GM23338 (cell line): ENCODE results near the gene PHOX2B. TPM values are rescaled to one million over a fixed set of nuclear protein-coding genes. Genes with fewer than 3 reads are reported as not detected.

ENCODE experiments used
- ATAC-seq: fragments of 200-7000 bp; cut with Tn5 transposase; 3 replicates; pipeline ENCODE4 v1.9.1; 2020
- DNase-seq: peaks from one replicate; pipeline ENCODE4 v3.0.0-alpha.2; 2015; ENCODE audit warnings: low spot score
- H2AFZ ChIP-seq: fragments of 200-600 bp; sonication (generic); 2 replicates; pipeline ENCODE4 v1.8.0; 2016; ENCODE audit warnings: antibody characterized with exemption, mild to moderate bottlenecking, moderate library complexity
- H3F3A ChIP-seq: fragments of 200-600 bp; sonication (generic); replicated peaks from 2 replicates; pipeline ENCODE4 v1.8.0; 2017; ENCODE audit warnings: antibody characterized with exemption, mixed run types, low read depth
- H3K27ac ChIP-seq: fragments of 200-600 bp; sonication (generic); 2 replicates; pipeline ENCODE4 v1.6.1; 2016; ENCODE audit warnings: low read depth
- H3K27me3 ChIP-seq: fragments of 200-600 bp; sonication (generic); 2 replicates; pipeline ENCODE4 v1.8.0; 2016; ENCODE audit warnings: mild to moderate bottlenecking, mixed run types, moderate library complexity; ENCODE audit not compliant: insufficient read depth
- H3K36me3 ChIP-seq: fragments of 200-600 bp; sonication (generic); 2 replicates; pipeline ENCODE4 v1.8.0; 2016; ENCODE audit warnings: mild to moderate bottlenecking; ENCODE audit not compliant: insufficient read depth
- H3K4me1 ChIP-seq: fragments of 200-600 bp; sonication (generic); 2 replicates; pipeline ENCODE4 v1.8.0; 2016; ENCODE audit warnings: mild to moderate bottlenecking, moderate library complexity; ENCODE audit not compliant: insufficient read depth
- H3K4me2 ChIP-seq: fragments of 200-600 bp; sonication (generic); 2 replicates; pipeline ENCODE4 v1.7.1; 2017; ENCODE audit warnings: mixed run types
- H3K4me3 ChIP-seq: fragments of 200-600 bp; sonication (generic); 2 replicates; pipeline ENCODE4 v1.6.1; 2016; ENCODE audit warnings: mixed run types
- H3K79me2 ChIP-seq: fragments of 200-600 bp; sonication (generic); replicated peaks from 2 replicates; pipeline ENCODE4 v1.8.0; 2017; ENCODE audit warnings: mild to moderate bottlenecking; ENCODE audit not compliant: insufficient read depth
- H3K9me2 ChIP-seq: fragments of 200-600 bp; sonication (generic); 2 replicates; pipeline ENCODE4 v1.8.0; 2017; ENCODE audit not compliant: insufficient read depth
- H4K20me1 ChIP-seq: fragments of 200-600 bp; sonication (generic); replicated peaks from 2 replicates; pipeline ENCODE4 v1.8.0; 2017; ENCODE audit warnings: mild to moderate bottlenecking; ENCODE audit not compliant: insufficient read depth
- H3K27ac Mint-ChIP-seq: 2 replicates; pipeline ENCODE4 v1.8.0; 2020; ENCODE audit warnings: inconsistent platforms, mild to moderate bottlenecking, moderate library complexity, mixed read lengths
- H3K27me3 Mint-ChIP-seq: 3 replicates; pipeline ENCODE4 v1.8.0; 2022; ENCODE audit warnings: low read depth, mild to moderate bottlenecking, moderate library complexity, mixed read lengths, inconsistent platforms; ENCODE audit not compliant: insufficient read depth, poor library complexity
- H3K36me3 Mint-ChIP-seq: 3 replicates; pipeline ENCODE4 v1.8.0; 2021; ENCODE audit warnings: low read depth, mild to moderate bottlenecking, inconsistent platforms, moderate library complexity, mixed read lengths
- H3K4me1 Mint-ChIP-seq: 3 replicates; pipeline ENCODE4 v1.8.0; 2020; ENCODE audit warnings: mild to moderate bottlenecking, inconsistent platforms, mixed read lengths
- H3K4me3 Mint-ChIP-seq: 3 replicates; pipeline ENCODE4 v1.8.0; 2021; ENCODE audit warnings: moderate library complexity, mild to moderate bottlenecking, inconsistent platforms, mixed read lengths
- H3K9me3 Mint-ChIP-seq: 3 replicates; pipeline ENCODE4 v1.8.0; 2020; ENCODE audit warnings: moderate library complexity, mild to moderate bottlenecking, inconsistent platforms, mixed read lengths
- CREB1 ChIP-seq: fragments of 250-450 bp; sonication (Bioruptor Pico); IDR thresholded peaks from 2 replicates; pipeline ENCODE4 v1.5.0; 2020; ENCODE audit warnings: low read depth, mild to moderate bottlenecking, moderate library complexity
- POLR2AphosphoS5 ChIP-seq: IDR thresholded peaks from 2 replicates; pipeline ENCODE4 v1.6.1; 2016; ENCODE audit warnings: antibody characterized with exemption, low read depth
- ZNF114 ChIP-seq: fragments of 250-450 bp; sonication (Bioruptor Pico); IDR thresholded peaks from 2 replicates; pipeline ENCODE4 v1.5.0; 2020; ENCODE audit warnings: mild to moderate bottlenecking, moderate library complexity
- polyA plus RNA-seq: library from polyadenylated mRNA; unstranded; fragments of >200 nt; fragmentation: Nextera tagmentation; extraction: Ambion mirVana; gene quantifications from 2 replicates; pipeline ENCODE4 v1.2.1, GENCODE V29; 2016
- total RNA-seq: library from RNA; depleted of rRNA; stranded (reverse); fragments of >200 nt; shearing (Covaris generic); gene quantifications from 2 replicates; pipeline ENCODE4 v1.2.3, GENCODE V29; 2014
- TF ChIP-seq, protein P1 (sequence below): IDR thresholded peaks from 2 replicates; pipeline ENCODE4 v1.6.1; 2016; ENCODE audit warnings: antibody characterized with exemption
- TF ChIP-seq, protein P2 (sequence below), 2 experiments: fragments of 200-600 bp in 1 of 2; sonication (generic) in 1 of 2; conservative IDR thresholded peaks; 2 replicates each; pipeline versions ENCODE4 v1.5.1 to v1.6.1; 2016 to 2017; ENCODE audit warnings: antibody characterized with exemption in 2 of 2, low read depth in 2 of 2, mild to moderate bottlenecking in 2 of 2, moderate library complexity in 1 of 2
- TF ChIP-seq, protein P3 (sequence below): fragments of 250-450 bp; sonication (Bioruptor Pico); IDR thresholded peaks from 2 replicates; pipeline ENCODE4 v1.5.0; 2020; ENCODE audit warnings: mild to moderate bottlenecking, moderate library complexity
- TF ChIP-seq, protein P4 (sequence below): IDR thresholded peaks from one replicate; pipeline ENCODE4 v1.6.1; 2018; ENCODE audit warnings: antibody characterized with exemption; ENCODE audit not compliant: unreplicated experiment

PHOX2B gene
- total and polyA plus RNA-seq, 2 experiments from 2014 or later = not detected

DNA sequence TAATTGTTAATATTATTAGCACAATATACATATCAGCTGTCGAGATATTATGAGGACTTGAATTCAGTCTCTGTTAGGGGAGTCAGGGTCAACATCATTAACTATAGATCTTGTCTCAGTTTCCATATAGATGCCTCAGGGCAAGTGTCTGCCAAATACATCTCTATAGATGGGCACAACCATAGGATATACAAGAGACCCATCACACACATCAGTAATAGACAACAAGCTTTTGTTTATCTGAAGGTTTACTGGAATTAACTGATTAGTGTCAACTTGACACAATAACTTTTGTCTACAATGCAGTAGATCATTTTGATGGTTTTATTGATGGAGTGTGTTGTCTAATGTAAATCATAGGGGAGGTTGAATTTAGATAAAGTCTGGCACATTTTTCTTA is 37.1 kb upstream of the PHOX2B start (continued):
- TF ChIP-seq, protein P1, sequence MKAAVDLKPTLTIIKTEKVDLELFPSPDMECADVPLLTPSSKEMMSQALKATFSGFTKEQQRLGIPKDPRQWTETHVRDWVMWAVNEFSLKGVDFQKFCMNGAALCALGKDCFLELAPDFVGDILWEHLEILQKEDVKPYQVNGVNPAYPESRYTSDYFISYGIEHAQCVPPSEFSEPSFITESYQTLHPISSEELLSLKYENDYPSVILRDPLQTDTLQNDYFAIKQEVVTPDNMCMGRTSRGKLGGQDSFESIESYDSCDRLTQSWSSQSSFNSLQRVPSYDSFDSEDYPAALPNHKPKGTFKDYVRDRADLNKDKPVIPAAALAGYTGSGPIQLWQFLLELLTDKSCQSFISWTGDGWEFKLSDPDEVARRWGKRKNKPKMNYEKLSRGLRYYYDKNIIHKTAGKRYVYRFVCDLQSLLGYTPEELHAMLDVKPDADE = no peak
- TF ChIP-seq, protein P2, sequence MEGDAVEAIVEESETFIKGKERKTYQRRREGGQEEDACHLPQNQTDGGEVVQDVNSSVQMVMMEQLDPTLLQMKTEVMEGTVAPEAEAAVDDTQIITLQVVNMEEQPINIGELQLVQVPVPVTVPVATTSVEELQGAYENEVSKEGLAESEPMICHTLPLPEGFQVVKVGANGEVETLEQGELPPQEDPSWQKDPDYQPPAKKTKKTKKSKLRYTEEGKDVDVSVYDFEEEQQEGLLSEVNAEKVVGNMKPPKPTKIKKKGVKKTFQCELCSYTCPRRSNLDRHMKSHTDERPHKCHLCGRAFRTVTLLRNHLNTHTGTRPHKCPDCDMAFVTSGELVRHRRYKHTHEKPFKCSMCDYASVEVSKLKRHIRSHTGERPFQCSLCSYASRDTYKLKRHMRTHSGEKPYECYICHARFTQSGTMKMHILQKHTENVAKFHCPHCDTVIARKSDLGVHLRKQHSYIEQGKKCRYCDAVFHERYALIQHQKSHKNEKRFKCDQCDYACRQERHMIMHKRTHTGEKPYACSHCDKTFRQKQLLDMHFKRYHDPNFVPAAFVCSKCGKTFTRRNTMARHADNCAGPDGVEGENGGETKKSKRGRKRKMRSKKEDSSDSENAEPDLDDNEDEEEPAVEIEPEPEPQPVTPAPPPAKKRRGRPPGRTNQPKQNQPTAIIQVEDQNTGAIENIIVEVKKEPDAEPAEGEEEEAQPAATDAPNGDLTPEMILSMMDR (conservative IDR thresholded peaks at IDR 0.05; ENCODE audit: low read depth in 2 of 2) = no peak
- TF ChIP-seq, protein P3, sequence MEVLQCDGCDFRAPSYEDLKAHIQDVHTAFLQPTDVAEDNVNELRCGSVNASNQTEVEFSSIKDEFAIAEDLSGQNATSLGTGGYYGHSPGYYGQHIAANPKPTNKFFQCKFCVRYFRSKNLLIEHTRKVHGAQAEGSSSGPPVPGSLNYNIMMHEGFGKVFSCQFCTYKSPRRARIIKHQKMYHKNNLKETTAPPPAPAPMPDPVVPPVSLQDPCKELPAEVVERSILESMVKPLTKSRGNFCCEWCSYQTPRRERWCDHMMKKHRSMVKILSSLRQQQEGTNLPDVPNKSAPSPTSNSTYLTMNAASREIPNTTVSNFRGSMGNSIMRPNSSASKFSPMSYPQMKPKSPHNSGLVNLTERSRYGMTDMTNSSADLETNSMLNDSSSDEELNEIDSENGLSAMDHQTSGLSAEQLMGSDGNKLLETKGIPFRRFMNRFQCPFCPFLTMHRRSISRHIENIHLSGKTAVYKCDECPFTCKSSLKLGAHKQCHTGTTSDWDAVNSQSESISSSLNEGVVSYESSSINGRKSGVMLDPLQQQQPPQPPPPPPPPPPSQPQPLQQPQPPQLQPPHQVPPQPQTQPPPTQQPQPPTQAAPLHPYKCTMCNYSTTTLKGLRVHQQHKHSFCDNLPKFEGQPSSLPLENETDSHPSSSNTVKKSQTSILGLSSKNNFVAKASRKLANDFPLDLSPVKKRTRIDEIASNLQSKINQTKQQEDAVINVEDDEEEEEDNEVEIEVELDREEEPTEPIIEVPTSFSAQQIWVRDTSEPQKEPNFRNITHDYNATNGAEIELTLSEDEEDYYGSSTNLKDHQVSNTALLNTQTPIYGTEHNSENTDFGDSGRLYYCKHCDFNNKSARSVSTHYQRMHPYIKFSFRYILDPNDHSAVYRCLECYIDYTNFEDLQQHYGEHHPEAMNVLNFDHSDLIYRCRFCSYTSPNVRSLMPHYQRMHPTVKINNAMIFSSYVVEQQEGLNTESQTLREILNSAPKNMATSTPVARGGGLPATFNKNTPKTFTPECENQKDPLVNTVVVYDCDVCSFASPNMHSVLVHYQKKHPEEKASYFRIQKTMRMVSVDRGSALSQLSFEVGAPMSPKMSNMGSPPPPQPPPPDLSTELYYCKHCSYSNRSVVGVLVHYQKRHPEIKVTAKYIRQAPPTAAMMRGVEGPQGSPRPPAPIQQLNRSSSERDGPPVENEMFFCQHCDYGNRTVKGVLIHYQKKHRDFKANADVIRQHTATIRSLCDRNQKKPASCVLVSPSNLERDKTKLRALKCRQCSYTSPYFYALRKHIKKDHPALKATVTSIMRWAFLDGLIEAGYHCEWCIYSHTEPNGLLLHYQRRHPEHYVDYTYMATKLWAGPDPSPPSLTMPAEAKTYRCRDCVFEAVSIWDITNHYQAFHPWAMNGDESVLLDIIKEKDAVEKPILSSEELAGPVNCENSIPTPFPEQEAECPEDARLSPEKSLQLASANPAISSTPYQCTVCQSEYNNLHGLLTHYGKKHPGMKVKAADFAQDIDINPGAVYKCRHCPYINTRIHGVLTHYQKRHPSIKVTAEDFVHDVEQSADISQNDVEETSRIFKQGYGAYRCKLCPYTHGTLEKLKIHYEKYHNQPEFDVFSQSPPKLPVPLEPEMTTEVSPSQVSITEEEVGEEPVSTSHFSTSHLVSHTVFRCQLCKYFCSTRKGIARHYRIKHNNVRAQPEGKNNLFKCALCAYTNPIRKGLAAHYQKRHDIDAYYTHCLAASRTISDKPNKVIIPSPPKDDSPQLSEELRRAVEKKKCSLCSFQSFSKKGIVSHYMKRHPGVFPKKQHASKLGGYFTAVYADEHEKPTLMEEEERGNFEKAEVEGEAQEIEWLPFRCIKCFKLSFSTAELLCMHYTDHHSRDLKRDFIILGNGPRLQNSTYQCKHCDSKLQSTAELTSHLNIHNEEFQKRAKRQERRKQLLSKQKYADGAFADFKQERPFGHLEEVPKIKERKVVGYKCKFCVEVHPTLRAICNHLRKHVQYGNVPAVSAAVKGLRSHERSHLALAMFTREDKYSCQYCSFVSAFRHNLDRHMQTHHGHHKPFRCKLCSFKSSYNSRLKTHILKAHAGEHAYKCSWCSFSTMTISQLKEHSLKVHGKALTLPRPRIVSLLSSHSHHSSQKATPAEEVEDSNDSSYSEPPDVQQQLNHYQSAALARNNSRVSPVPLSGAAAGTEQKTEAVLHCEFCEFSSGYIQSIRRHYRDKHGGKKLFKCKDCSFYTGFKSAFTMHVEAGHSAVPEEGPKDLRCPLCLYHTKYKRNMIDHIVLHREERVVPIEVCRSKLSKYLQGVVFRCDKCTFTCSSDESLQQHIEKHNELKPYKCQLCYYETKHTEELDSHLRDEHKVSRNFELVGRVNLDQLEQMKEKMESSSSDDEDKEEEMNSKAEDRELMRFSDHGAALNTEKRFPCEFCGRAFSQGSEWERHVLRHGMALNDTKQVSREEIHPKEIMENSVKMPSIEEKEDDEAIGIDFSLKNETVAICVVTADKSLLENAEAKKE (CRISPR knock-in tag) = no peak

DNA sequence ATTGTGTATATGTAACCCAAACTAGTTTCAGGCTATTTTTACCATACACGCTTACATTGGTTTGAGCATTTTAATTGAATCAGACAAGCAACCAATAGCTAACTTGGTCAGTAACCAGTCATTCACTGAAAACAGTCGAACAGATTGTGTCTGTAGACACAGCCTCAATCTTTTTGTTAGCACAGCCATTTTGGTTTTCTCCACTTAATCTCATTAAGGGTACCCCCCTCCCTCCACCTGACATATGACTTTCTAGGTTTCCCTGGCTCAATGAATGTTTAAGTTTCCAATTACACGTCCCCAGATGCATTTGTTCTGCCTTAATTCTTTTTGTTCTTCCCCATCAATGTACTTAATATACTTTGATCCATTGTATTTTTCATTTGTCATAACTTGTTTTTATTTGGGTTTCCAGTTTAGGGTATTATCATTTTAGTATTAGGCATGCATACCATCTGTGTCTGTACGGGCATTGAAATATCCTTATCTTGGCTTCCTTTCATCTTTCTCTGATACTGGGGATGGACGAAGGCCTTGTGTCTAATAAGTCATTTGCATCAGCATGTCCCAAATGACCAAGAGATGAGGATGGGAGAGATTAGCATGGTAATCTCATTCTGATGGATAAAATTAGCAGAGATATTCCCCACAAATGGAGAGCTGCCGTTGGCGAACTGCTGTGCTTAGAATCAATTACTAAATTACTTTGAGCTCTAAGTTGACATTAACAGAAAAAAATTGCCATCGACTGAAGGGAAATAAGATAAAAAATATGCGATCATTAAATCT is 35.9 kb upstream of the PHOX2B start:
- H3K27ac ChIP-seq = no peak overlapping the region
- no peak overlapping the region for H2AFZ ChIP-seq
- DNase-seq (no peak), ATAC-seq (no peak)
- no peaks in the 10 kb centered on the region for H3K4me1 Mint-ChIP-seq
- H3K36me3 ChIP-seq = no peaks in the 10 kb centered on the region
- H3K36me3 Mint-ChIP-seq = no peaks in the 10 kb centered on the region
- H4K20me1 ChIP-seq = no peaks in the 10 kb centered on the region
- H3K4me2 ChIP-seq = no peak overlapping the region
- H3K9me2 ChIP-seq = no peaks in the 10 kb centered on the region
- H3K4me3 ChIP-seq = no peak overlapping the region
- H3F3A ChIP-seq = no peaks in the 10 kb centered on the region
- peaks cover 2% of the 10 kb centered on the region for H3K27me3 Mint-ChIP-seq
- H3K4me3 Mint-ChIP-seq = no peak overlapping the region
- H3K79me2 ChIP-seq = no peaks in the 10 kb centered on the region
- H3K9me3 Mint-ChIP-seq = no peaks in the 10 kb centered on the region; the same call in 2 of the 3 replicates
- no peak overlapping the region for H3K27ac Mint-ChIP-seq
- H3K27me3 ChIP-seq = no peaks in the 10 kb centered on the region
- no peaks in the 10 kb centered on the region for H3K4me1 ChIP-seq
- TF ChIP-seq CREB1 (CRISPR knock-in tag) (no peak), ZNF114 (CRISPR knock-in tag) (no peak), POLR2AphosphoS5 (no peak)
- TF ChIP-seq, protein P4, sequence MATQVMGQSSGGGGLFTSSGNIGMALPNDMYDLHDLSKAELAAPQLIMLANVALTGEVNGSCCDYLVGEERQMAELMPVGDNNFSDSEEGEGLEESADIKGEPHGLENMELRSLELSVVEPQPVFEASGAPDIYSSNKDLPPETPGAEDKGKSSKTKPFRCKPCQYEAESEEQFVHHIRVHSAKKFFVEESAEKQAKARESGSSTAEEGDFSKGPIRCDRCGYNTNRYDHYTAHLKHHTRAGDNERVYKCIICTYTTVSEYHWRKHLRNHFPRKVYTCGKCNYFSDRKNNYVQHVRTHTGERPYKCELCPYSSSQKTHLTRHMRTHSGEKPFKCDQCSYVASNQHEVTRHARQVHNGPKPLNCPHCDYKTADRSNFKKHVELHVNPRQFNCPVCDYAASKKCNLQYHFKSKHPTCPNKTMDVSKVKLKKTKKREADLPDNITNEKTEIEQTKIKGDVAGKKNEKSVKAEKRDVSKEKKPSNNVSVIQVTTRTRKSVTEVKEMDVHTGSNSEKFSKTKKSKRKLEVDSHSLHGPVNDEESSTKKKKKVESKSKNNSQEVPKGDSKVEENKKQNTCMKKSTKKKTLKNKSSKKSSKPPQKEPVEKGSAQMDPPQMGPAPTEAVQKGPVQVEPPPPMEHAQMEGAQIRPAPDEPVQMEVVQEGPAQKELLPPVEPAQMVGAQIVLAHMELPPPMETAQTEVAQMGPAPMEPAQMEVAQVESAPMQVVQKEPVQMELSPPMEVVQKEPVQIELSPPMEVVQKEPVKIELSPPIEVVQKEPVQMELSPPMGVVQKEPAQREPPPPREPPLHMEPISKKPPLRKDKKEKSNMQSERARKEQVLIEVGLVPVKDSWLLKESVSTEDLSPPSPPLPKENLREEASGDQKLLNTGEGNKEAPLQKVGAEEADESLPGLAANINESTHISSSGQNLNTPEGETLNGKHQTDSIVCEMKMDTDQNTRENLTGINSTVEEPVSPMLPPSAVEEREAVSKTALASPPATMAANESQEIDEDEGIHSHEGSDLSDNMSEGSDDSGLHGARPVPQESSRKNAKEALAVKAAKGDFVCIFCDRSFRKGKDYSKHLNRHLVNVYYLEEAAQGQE = no peak
